Neural progenitor cell (in vitro differentiated cells): ENCODE results near the gene PLXDC2. TPM values are rescaled to one million over a fixed set of nuclear protein-coding genes. Genes with fewer than 3 reads are reported as not detected.

Experiments used
- DNase-seq: peaks from one replicate; pipeline ENCODE4 v3.0.0-alpha.2; 2016; ENCODE audit warnings: low spot score
- H2AFZ ChIP-seq: fragments of 200-600 bp; sonication (generic); replicated peaks from 2 replicates; pipeline ENCODE4 v1.6.1; 2016; ENCODE audit warnings: antibody characterized with exemption
- H3F3A ChIP-seq: fragments of 200-600 bp; sonication (generic); 2 replicates; pipeline ENCODE4 v1.6.1; 2016; ENCODE audit warnings: antibody characterized with exemption, low read depth
- H3K27ac ChIP-seq: fragments of 200-600 bp; sonication (generic); 2 replicates; pipeline ENCODE4 v1.5.1; 2016; ENCODE audit warnings: mild to moderate bottlenecking
- H3K27me3 ChIP-seq: fragments of 200-600 bp; sonication (generic); 2 replicates; pipeline ENCODE4 v1.6.1; 2016; ENCODE audit warnings: mild to moderate bottlenecking, moderate library complexity
- H3K36me3 ChIP-seq: fragments of 200-600 bp; sonication (generic); 2 replicates; pipeline ENCODE4 v1.5.1; 2016
- H3K4me1 ChIP-seq: fragments of 200-600 bp; sonication (generic); 2 replicates; pipeline ENCODE4 v1.6.1; 2016; ENCODE audit warnings: mixed run types
- H3K4me2 ChIP-seq: fragments of 200-600 bp; sonication (generic); 2 replicates; pipeline ENCODE4 v1.6.1; 2016
- H3K4me3 ChIP-seq: fragments of 200-600 bp; sonication (generic); 2 replicates; pipeline ENCODE4 v1.5.1; 2016
- H3K79me2 ChIP-seq: fragments of 200-600 bp; sonication (generic); 2 replicates; pipeline ENCODE4 v1.6.1; 2016; ENCODE audit warnings: low read depth
- H3K9ac ChIP-seq: fragments of 200-600 bp; sonication (generic); 2 replicates; pipeline ENCODE4 v1.6.1; 2016
- H3K9me3 ChIP-seq: fragments of 200-600 bp; sonication (generic); 2 replicates; pipeline ENCODE4 v1.5.1; 2016; ENCODE audit warnings: low read depth
- H4K20me1 ChIP-seq: fragments of 200-600 bp; sonication (generic); 2 replicates; pipeline ENCODE4 v1.6.1; 2016; ENCODE audit warnings: low read depth
- H3K27ac Mint-ChIP-seq: 3 replicates; pipeline ENCODE4 v1.8.0; 2021; ENCODE audit warnings: mixed read lengths
- H3K27me3 Mint-ChIP-seq: 2 replicates; pipeline ENCODE4 v1.8.0; 2022; ENCODE audit warnings: low read depth, mild to moderate bottlenecking, inconsistent platforms, moderate library complexity, mixed read lengths; ENCODE audit not compliant: insufficient read depth
- H3K36me3 Mint-ChIP-seq: 3 replicates; pipeline ENCODE4 v1.8.0; 2021; ENCODE audit warnings: mixed read lengths
- H3K4me1 Mint-ChIP-seq: 3 replicates; pipeline ENCODE4 v1.8.0; 2021; ENCODE audit warnings: mixed read lengths
- H3K4me3 Mint-ChIP-seq: 3 replicates; pipeline ENCODE4 v1.8.0; 2021; ENCODE audit warnings: mild to moderate bottlenecking, moderate library complexity, mixed read lengths
- H3K9me3 Mint-ChIP-seq: 3 replicates; pipeline ENCODE4 v1.8.0; 2020; ENCODE audit warnings: mixed read lengths
- EZH2 ChIP-seq: fragments of 200-600 bp; sonication (generic); IDR thresholded peaks from 2 replicates; pipeline ENCODE4 v1.6.1; 2017; ENCODE audit warnings: antibody characterized with exemption, mild to moderate bottlenecking, moderate library complexity
- EZH2phosphoT487 ChIP-seq: fragments of 200-600 bp; sonication (generic); IDR thresholded peaks from 2 replicates; pipeline ENCODE4 v1.6.1; 2017; ENCODE audit warnings: antibody characterized with exemption
- small RNA-seq: library from RNA; depleted of rRNA; stranded (forward); fragments of <200 nt; gene quantifications from one replicate; pipeline ENCODE3, GENCODE V24; 2015
- total RNA-seq: library from RNA; depleted of rRNA; stranded (reverse); fragments of >200 nt; gene quantifications from 2 replicates; pipeline ENCODE4 v1.2.3, GENCODE V29; 2015; ENCODE audit warnings: low replicate concordance
- TF ChIP-seq, protein P1 (sequence below): fragments of 200-600 bp; sonication (generic); IDR thresholded peaks from 2 replicates; pipeline ENCODE4 v1.5.1; 2017; ENCODE audit warnings: antibody characterized with exemption, mild to moderate bottlenecking

Gene PLXDC2
- total RNA-seq, 1 donor from 2014 or later: 44.2 TPM

DNA sequence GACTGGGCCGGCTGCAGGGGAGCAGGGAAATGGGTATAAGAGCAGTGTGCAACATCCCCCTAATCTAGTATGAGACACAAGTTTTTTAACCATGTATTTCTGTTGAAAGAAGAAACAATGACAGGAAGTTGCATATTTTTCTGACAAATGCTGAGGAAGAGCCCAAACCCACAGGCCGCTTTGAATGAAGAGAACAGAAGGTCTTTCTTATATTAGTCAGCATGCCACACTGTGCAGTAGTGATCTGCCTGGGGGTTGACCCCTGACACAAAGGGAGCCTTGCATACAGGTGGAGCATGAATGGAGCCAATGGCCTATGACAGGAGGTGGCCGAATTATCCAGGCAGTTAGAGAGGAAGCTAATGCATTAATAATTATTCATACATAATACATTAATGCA lies 518.3 kb downstream of the PLXDC2 start:
- Mint-ChIP-seq H3K36me3 (no peaks in the 10 kb centered on the region), H3K27ac (no peak overlapping the region), H3K4me3 (no peak overlapping the region), H3K4me1 (no peaks in the 10 kb centered on the region), H3K9me3 (peaks cover 17% of the 10 kb centered on the region), H3K27me3 (peaks cover 2% of the 10 kb centered on the region)
- Histone ChIP-seq H2AFZ (no peak overlapping the region), H3K36me3 (no peaks in the 10 kb centered on the region), H3K79me2 (no peaks in the 10 kb centered on the region), H3F3A (no peaks in the 10 kb centered on the region), H3K27ac (no peak overlapping the region), H3K4me2 (no peak overlapping the region), H3K9me3 (peaks cover under 1% of the 10 kb centered on the region), H3K9ac (no peak overlapping the region), H4K20me1 (no peaks in the 10 kb centered on the region), H3K4me3 (no peak overlapping the region), H3K27me3 (no peaks in the 10 kb centered on the region), H3K4me1 (no peaks in the 10 kb centered on the region)
- no peak for DNase-seq
- TF ChIP-seq EZH2: no peak
- no peak for TF ChIP-seq EZH2phosphoT487
- TF ChIP-seq, protein P1, sequence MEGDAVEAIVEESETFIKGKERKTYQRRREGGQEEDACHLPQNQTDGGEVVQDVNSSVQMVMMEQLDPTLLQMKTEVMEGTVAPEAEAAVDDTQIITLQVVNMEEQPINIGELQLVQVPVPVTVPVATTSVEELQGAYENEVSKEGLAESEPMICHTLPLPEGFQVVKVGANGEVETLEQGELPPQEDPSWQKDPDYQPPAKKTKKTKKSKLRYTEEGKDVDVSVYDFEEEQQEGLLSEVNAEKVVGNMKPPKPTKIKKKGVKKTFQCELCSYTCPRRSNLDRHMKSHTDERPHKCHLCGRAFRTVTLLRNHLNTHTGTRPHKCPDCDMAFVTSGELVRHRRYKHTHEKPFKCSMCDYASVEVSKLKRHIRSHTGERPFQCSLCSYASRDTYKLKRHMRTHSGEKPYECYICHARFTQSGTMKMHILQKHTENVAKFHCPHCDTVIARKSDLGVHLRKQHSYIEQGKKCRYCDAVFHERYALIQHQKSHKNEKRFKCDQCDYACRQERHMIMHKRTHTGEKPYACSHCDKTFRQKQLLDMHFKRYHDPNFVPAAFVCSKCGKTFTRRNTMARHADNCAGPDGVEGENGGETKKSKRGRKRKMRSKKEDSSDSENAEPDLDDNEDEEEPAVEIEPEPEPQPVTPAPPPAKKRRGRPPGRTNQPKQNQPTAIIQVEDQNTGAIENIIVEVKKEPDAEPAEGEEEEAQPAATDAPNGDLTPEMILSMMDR: no peak

Small RNA genes within 50 kb of the gene (small RNA-seq; reads per million reads assigned to genes)
- gene RNU6-1212P: not detected
